WTC11 (cell line): ENCODE measurements around the gene BRME1. TPM values are rescaled to one million over a fixed set of nuclear protein-coding genes. Genes with fewer than 3 reads are reported as not detected.
A peak's percentile ranks its signal among the peaks of the same experiment; 100 is the strongest.
"Not testable (repeated sequence)": the region's sequence is repeated elsewhere in the genome, so short reads cannot be mapped to it uniquely, and the experiment has no call there.

Experiments used
- ATAC-seq: fragments of 200-7000 bp; cut with Tn5 transposase; 2 replicates; pipeline ENCODE4 v1.10.0; 2021; ENCODE audit warnings: mild to moderate bottlenecking, moderate library complexity
- CTCF ChIA-PET: fragments of 300-600 bp; sonication (Branson Sonifier 250); formaldehyde crosslinking; loops from one replicate; lab custom pipeline; 2021; ENCODE audit warnings: antibody characterized with exemption; lab: Charles Lee
- POLR2A ChIA-PET: fragments of 350-600 bp; sonication (Branson Sonifier 250); formaldehyde crosslinking; loops from one replicate; lab custom pipeline; 2021; ENCODE audit warnings: antibody characterized with exemption; lab: Charles Lee
- DNase-seq: peaks from one replicate; pipeline ENCODE4 v3.0.0; 2021; ENCODE audit warnings: low spot score
- H3K27ac Mint-ChIP-seq: 2 replicates; pipeline ENCODE4 v1.8.0; 2021; ENCODE audit warnings: mixed read lengths
- H3K27me3 Mint-ChIP-seq: 2 replicates; pipeline ENCODE4 v1.8.0; 2021; ENCODE audit warnings: low read depth, mild to moderate bottlenecking, moderate library complexity, mixed read lengths
- H3K36me3 Mint-ChIP-seq: 2 replicates; pipeline ENCODE4 v1.8.0; 2021; ENCODE audit warnings: mixed read lengths
- H3K4me1 Mint-ChIP-seq: 2 replicates; pipeline ENCODE4 v1.8.0; 2022; ENCODE audit warnings: mixed read lengths
- H3K4me3 Mint-ChIP-seq: 2 replicates; pipeline ENCODE4 v1.8.0; 2021; ENCODE audit warnings: mild to moderate bottlenecking, moderate library complexity, mixed read lengths
- H3K9me3 Mint-ChIP-seq: 2 replicates; pipeline ENCODE4 v1.8.0; 2021; ENCODE audit warnings: mixed read lengths
- GABPB1 ChIP-seq: sonication (generic); formaldehyde crosslinking; IDR thresholded peaks from 2 replicates; pipeline ENCODE4 v1.8.1; 2023; ENCODE audit warnings: mild to moderate bottlenecking, missing genetic modification reagents
- GTF2I ChIP-seq: fragments of 250-450 bp; sonication (Bioruptor Pico); conservative IDR thresholded peaks from 2 replicates; pipeline ENCODE4 v1.4.0; 2021; ENCODE audit warnings: mild to moderate bottlenecking
- HMGA2 ChIP-seq: fragments of 250-450 bp; sonication (Bioruptor Pico); IDR thresholded peaks from 2 replicates; pipeline ENCODE4 v1.4.0; 2021; ENCODE audit warnings: mild to moderate bottlenecking, moderate library complexity
- JUN ChIP-seq: sonication (generic); formaldehyde crosslinking; IDR thresholded peaks from 2 replicates; pipeline ENCODE4 v1.8.0; 2023; ENCODE audit warnings: mild to moderate bottlenecking, missing genetic modification reagents
- NR1H2 ChIP-seq: sonication (generic); formaldehyde crosslinking; IDR thresholded peaks from 2 replicates; pipeline ENCODE4 v1.9.0; 2021; ENCODE audit warnings: mild to moderate bottlenecking, moderate library complexity, missing genetic modification reagents
- TCF7 ChIP-seq: sonication (generic); formaldehyde crosslinking; IDR thresholded peaks from 2 replicates; pipeline ENCODE4 v1.8.0; 2022; ENCODE audit warnings: mild to moderate bottlenecking, low read depth, missing genetic modification reagents, moderate library complexity
- ZMAT4 ChIP-seq: fragments of 250-450 bp; sonication (Bioruptor Pico); IDR thresholded peaks from 2 replicates; pipeline ENCODE4 v1.9.0; 2021; ENCODE audit warnings: mild to moderate bottlenecking
- ZNF138 ChIP-seq: sonication (generic); formaldehyde crosslinking; conservative IDR thresholded peaks from 2 replicates; pipeline ENCODE4 v1.8.1; 2022; ENCODE audit warnings: mild to moderate bottlenecking, moderate library complexity, missing genetic modification reagents
- ZNF263 ChIP-seq: sonication (generic); formaldehyde crosslinking; IDR thresholded peaks from 2 replicates; pipeline ENCODE4 v1.8.1; 2022; ENCODE audit warnings: low read depth, mild to moderate bottlenecking, moderate library complexity, missing genetic modification reagents
- ZNF512 ChIP-seq: sonication (generic); formaldehyde crosslinking; IDR thresholded peaks from 2 replicates; pipeline ENCODE4 v1.8.1; 2022; ENCODE audit warnings: missing genetic modification reagents, borderline replicate concordance
- total RNA-seq: library from RNA; stranded (reverse); gene quantifications from 3 replicates; pipeline ENCODE4 v1.2.3, GENCODE V29; 2021
- TF ChIP-seq, protein P1 (sequence below): sonication (generic); formaldehyde crosslinking; conservative IDR thresholded peaks from 2 replicates; pipeline ENCODE4 v1.8.1; 2023; ENCODE audit warnings: mild to moderate bottlenecking, low read depth, missing genetic modification reagents, moderate library complexity
- TF ChIP-seq, protein P2 (sequence below): sonication (generic); formaldehyde crosslinking; IDR thresholded peaks from 2 replicates; pipeline ENCODE4 v1.8.1; 2023; ENCODE audit warnings: mild to moderate bottlenecking, moderate library complexity, missing genetic modification reagents
- TF ChIP-seq, protein P3 (sequence below): sonication (generic); formaldehyde crosslinking; IDR thresholded peaks from 2 replicates; pipeline ENCODE4 v1.8.0; 2022; ENCODE audit warnings: missing genetic modification reagents
- TF ChIP-seq, protein P4 (sequence below): sonication (generic); formaldehyde crosslinking; IDR thresholded peaks from 2 replicates; pipeline ENCODE4 v1.8.0; 2022; ENCODE audit warnings: mild to moderate bottlenecking, missing genetic modification reagents

The BRME1 gene
- total RNA-seq, 1 experiment from 2014 or later, result 5.0 TPM

DNA sequence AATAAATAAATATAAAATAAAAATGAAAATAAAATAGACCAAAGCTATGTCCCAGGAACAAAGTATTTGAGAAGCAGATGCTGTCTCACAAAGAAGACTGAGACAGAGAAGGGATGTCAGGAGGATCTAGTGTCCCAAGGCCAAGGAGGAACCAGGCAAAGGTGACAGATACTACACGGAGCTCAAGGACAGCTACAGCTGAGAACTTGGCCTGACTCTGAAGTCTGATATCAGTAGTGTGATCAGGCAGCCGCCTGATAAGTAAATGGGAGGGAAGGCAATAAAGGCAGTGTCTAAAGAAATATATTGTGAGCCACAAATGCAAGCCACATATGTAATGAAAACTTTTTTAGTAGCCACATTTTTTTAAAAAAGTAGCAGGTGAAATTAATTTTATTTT is 49.4 kb downstream of the BRME1 start (continued):
- TF ChIP-seq, protein P1, sequence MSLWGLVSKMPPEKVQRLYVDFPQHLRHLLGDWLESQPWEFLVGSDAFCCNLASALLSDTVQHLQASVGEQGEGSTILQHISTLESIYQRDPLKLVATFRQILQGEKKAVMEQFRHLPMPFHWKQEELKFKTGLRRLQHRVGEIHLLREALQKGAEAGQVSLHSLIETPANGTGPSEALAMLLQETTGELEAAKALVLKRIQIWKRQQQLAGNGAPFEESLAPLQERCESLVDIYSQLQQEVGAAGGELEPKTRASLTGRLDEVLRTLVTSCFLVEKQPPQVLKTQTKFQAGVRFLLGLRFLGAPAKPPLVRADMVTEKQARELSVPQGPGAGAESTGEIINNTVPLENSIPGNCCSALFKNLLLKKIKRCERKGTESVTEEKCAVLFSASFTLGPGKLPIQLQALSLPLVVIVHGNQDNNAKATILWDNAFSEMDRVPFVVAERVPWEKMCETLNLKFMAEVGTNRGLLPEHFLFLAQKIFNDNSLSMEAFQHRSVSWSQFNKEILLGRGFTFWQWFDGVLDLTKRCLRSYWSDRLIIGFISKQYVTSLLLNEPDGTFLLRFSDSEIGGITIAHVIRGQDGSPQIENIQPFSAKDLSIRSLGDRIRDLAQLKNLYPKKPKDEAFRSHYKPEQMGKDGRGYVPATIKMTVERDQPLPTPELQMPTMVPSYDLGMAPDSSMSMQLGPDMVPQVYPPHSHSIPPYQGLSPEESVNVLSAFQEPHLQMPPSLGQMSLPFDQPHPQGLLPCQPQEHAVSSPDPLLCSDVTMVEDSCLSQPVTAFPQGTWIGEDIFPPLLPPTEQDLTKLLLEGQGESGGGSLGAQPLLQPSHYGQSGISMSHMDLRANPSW (CRISPR knock-in tag), result no peak
- TF ChIP-seq, protein P2, sequence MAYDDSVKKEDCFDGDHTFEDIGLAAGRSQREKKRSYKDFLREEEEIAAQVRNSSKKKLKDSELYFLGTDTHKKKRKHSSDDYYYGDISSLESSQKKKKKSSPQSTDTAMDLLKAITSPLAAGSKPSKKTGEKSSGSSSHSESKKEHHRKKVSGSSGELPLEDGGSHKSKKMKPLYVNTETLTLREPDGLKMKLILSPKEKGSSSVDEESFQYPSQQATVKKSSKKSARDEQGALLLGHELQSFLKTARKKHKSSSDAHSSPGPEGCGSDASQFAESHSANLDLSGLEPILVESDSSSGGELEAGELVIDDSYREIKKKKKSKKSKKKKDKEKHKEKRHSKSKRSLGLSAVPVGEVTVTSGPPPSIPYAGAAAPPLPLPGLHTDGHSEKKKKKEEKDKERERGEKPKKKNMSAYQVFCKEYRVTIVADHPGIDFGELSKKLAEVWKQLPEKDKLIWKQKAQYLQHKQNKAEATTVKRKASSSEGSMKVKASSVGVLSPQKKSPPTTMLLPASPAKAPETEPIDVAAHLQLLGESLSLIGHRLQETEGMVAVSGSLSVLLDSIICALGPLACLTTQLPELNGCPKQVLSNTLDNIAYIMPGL (CRISPR knock-in tag), result no peak
- TF ChIP-seq, all 79 proteins: peak for 0

DNA sequence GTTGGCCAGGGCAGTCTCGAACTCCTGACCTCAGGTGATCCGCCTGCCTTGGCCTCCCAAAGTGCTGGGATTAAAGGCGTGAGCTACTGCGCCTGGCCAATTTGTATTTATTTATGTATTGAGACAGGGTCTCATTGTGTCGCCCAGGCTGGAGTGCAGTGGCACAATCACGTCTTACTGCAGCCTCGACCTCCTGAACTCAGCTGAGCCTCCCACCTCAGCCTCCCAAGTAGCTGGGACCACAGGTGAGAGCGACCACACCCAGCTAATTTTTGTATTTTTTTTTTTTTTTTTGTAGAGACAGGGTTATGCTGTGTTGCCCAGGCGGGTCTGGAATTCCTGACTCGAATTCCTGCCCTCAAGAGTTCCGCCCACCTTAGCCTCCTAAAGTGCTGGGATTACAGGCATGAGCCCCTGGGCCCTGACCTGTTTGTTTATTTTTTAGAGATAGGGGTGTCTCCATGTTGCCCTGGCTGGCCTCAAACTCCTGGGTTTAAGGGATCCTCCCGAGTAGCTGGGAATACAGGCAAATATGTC is 53.7 kb downstream of the BRME1 start:
- CTCF ChIA-PET, result interaction anchor here (0.6 to 5.1 kb wide), 5 partner anchors 10 to 205 kb away, joined by 3 to 41 read pairs (median 4); partner anchors contain the start of gene ZSWIM4
- not testable (repeated sequence) for H3K27me3 Mint-ChIP-seq, H3K9me3 Mint-ChIP-seq, ATAC-seq, H3K4me3 Mint-ChIP-seq, DNase-seq, H3K36me3 Mint-ChIP-seq, H3K27ac Mint-ChIP-seq
- H3K4me1 Mint-ChIP-seq, result peaks cover 15% of the 10 kb centered on the region
- POLR2A ChIA-PET, result interaction anchor here (0.7 kb wide), 1 partner anchor 105 kb away, joined by 4 read pairs; a partner anchor contains a TSS

- peak overlapping the region; percentile 80 for H3K27ac Mint-ChIP-seq
- ChIA-PET CTCF (interaction anchor here (0.6 to 5.1 kb wide), 4 partner anchors 11 to 67 kb away, joined by 3 to 41 read pairs (median 4); partner anchors contain the start of gene ZSWIM4), POLR2A (interaction anchor here (0.7 kb wide), 1 partner anchor 104 kb away, joined by 4 read pairs; a partner anchor contains a TSS)
- not testable (repeated sequence) for ATAC-seq, H3K36me3 Mint-ChIP-seq, DNase-seq, H3K9me3 Mint-ChIP-seq, H3K4me3 Mint-ChIP-seq, H3K27me3 Mint-ChIP-seq
- TF ChIP-seq HMGA2 (CRISPR knock-in tag), result peak; percentile 56; the same call in 1 of the 2 replicates
- H3K4me1 Mint-ChIP-seq, result peaks cover 17% of the 10 kb centered on the region
These were observed 54.2 kb downstream of the BRME1 start for GRCh38 chr19:13851734-13852114.

DNA sequence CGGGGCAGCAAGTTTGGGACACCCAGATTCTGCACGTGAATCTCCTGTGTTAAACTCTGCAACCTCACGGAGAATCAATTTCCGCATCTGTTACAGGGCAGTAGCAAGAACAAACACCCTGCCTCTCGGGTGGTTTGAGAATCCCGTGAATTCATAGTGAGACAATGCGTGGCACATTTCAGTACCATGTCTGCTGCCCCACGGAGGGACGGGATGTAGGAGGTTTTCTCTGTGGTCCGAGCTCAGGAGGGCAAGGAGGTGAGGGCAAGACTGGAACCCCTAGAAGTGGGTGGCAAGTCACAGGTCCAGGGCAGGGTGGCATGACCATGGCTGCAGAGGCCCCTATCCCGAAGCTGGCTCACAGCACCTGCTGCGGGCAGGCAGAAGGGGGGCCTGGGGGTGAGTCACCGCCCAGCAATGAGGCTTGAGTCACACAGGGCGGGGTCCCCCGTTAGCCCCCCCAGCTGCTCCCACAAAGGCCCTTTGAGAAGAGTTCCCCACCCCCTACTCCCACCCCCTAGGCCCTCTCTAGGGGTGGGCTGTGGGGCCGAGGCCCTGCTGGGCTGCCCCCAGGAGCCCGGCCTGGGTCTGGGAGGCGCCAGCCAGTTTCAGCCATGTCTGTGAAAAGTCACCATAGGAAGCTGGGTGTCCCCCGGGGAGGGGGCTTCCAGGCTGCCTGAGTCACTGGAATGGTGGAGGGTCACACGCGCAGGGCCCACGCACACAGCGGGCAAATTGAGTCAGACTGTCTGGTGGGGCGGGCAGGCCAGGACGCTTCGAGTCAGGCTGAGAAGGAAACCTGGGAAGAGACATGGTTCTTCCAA is 54.8 kb downstream of the BRME1 start:
- no peaks in the 10 kb centered on the region for H3K36me3 Mint-ChIP-seq
- POLR2A ChIA-PET, result no interaction called here
- no peak for ATAC-seq
- H3K4me3 Mint-ChIP-seq, result peak overlapping the region; percentile 60
- no peaks in the 10 kb centered on the region; the same call in 1 of the 2 replicates for H3K27me3 Mint-ChIP-seq
- peak overlapping the region; percentile 91 for H3K27ac Mint-ChIP-seq
- peaks cover 23% of the 10 kb centered on the region for H3K4me1 Mint-ChIP-seq
- no peaks in the 10 kb centered on the region for H3K9me3 Mint-ChIP-seq
- CTCF ChIA-PET, result interaction anchor here (0.8 to 5.1 kb wide), 3 partner anchors 11 to 66 kb away, joined by 3 to 41 read pairs (median 4); partner anchors contain the start of gene ZSWIM4
- DNase-seq, result no peak
- TF ChIP-seq GTF2I (CRISPR knock-in tag), result no peak
- TF ChIP-seq, protein P3, sequence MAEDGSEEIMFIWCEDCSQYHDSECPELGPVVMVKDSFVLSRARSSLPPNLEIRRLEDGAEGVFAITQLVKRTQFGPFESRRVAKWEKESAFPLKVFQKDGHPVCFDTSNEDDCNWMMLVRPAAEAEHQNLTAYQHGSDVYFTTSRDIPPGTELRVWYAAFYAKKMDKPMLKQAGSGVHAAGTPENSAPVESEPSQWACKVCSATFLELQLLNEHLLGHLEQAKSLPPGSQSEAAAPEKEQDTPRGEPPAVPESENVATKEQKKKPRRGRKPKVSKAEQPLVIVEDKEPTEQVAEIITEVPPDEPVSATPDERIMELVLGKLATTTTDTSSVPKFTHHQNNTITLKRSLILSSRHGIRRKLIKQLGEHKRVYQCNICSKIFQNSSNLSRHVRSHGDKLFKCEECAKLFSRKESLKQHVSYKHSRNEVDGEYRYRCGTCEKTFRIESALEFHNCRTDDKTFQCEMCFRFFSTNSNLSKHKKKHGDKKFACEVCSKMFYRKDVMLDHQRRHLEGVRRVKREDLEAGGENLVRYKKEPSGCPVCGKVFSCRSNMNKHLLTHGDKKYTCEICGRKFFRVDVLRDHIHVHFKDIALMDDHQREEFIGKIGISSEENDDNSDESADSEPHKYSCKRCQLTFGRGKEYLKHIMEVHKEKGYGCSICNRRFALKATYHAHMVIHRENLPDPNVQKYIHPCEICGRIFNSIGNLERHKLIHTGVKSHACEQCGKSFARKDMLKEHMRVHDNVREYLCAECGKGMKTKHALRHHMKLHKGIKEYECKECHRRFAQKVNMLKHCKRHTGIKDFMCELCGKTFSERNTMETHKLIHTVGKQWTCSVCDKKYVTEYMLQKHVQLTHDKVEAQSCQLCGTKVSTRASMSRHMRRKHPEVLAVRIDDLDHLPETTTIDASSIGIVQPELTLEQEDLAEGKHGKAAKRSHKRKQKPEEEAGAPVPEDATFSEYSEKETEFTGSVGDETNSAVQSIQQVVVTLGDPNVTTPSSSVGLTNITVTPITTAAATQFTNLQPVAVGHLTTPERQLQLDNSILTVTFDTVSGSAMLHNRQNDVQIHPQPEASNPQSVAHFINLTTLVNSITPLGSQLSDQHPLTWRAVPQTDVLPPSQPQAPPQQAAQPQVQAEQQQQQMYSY, result no peak
- TF ChIP-seq HMGA2 (CRISPR knock-in tag), result no peak
- no peak for TF ChIP-seq ZNF263 (CRISPR knock-in tag)
- TF ChIP-seq ZNF138 (CRISPR knock-in tag), result no peak
- 0 out of 2 replicates have a peak, but pooled peaks have one; percentile 22 for TF ChIP-seq JUN
- no peak for TF ChIP-seq ZMAT4 (CRISPR knock-in tag)
- TF ChIP-seq, protein P4, sequence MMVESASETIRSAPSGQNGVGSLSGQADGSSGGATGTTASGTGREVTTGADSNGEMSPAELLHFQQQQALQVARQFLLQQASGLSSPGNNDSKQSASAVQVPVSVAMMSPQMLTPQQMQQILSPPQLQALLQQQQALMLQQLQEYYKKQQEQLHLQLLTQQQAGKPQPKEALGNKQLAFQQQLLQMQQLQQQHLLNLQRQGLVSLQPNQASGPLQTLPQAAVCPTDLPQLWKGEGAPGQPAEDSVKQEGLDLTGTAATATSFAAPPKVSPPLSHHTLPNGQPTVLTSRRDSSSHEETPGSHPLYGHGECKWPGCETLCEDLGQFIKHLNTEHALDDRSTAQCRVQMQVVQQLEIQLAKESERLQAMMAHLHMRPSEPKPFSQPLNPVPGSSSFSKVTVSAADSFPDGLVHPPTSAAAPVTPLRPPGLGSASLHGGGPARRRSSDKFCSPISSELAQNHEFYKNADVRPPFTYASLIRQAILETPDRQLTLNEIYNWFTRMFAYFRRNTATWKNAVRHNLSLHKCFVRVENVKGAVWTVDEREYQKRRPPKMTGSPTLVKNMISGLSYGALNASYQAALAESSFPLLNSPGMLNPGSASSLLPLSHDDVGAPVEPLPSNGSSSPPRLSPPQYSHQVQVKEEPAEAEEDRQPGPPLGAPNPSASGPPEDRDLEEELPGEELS (CRISPR knock-in tag), result no peak
- no peak for TF ChIP-seq NR1H2 (CRISPR knock-in tag)
- TF ChIP-seq ZNF512, result no peak
- TF ChIP-seq GABPB1 (CRISPR knock-in tag), result peak; percentile 74; the same call in 1 of the 2 replicates
- TF ChIP-seq TCF7, result no peak
